ENCODE measurements around the gene ARHGAP26. TPM values are rescaled to one million over a fixed set of nuclear protein-coding genes. Genes with fewer than 3 reads are reported as not detected.
A peak's percentile ranks its signal among the peaks of the same experiment; 100 is the strongest.
"Not testable (repeated sequence)": the region's sequence is repeated elsewhere in the genome, so short reads cannot be mapped to it uniquely, and the experiment has no call there.

The ARHGAP26 gene
- polyA plus RNA-seq, 1 donor (not counting 4 experiments of a cell fraction or from before 2014, with no cell fraction given) = 3.9 TPM

- H3K4me1 ChIP-seq (ENCODE audit: control insufficient read depth, extremely low read depth, insufficient read depth, low read length); H3K4me2 ChIP-seq (ENCODE audit: control insufficient read depth, extremely low read depth, insufficient read depth, low read depth, low read length); H3K79me2 ChIP-seq (ENCODE audit: control insufficient read depth, insufficient read depth, low read length); H2AFZ ChIP-seq (ENCODE audit: control insufficient read depth, low read length); H3K9me1 ChIP-seq (ENCODE audit: control insufficient read depth, extremely low read depth, insufficient read depth, low read length); H3K27me3 ChIP-seq (ENCODE audit: control insufficient read depth, extremely low read depth, insufficient read depth, low read length); H3K36me3 ChIP-seq (ENCODE audit: control insufficient read depth in 2 of 2, extremely low read depth in 1 of 2, insufficient read depth in 2 of 2, low read length in 2 of 2); H3K9me3 ChIP-seq (ENCODE audit: control insufficient read depth, low read depth, low read length); dilution Hi-C loops (cut with MboI; ENCODE audit: extremely low pct_ligation_motif_present, low sequenced_read_pairs); H3K4me3 ChIP-seq (ENCODE audit: control insufficient read depth in 2 of 3, extremely low read depth in 1 of 3, insufficient read depth in 2 of 3, low read depth in 1 of 3, low read length in 3 of 3); H3K27ac ChIP-seq (ENCODE audit: control insufficient read depth, insufficient read depth, low read length); DNase-seq (ENCODE audit: low read depth, low spot score); FAIRE-seq; H3K9ac ChIP-seq (ENCODE audit: control insufficient read depth, extremely low read depth, insufficient read depth, low read length); H4K20me1 ChIP-seq (ENCODE audit: control insufficient read depth, extremely low read depth, insufficient read depth, low read length): not testable (repeated sequence)
- TF ChIP-seq CTCF (optimal IDR thresholded peaks at IDR 0.05 in 1 of 3, IDR thresholded peaks at IDR 0.05 in 1 of 3, conservative IDR thresholded peaks at IDR 0.05 in 1 of 3; ENCODE audit: extremely low read depth in 1 of 3, insufficient read depth in 2 of 3, low read length in 3 of 3) = peak in 1 of 3 experiments; percentile 15
Observed at GRCh38 chr5:142965258-142966120, 195.3 kb downstream of the ARHGAP26 start.

- FAIRE-seq (no peak), DNase-seq (ENCODE audit: low read depth, low spot score) (no peak)
- Histone ChIP-seq H3K9me3 (ENCODE audit: control insufficient read depth, low read depth, low read length) (no peaks in the 10 kb centered on the region), H3K27ac (ENCODE audit: control insufficient read depth, insufficient read depth, low read length) (no peak overlapping the region), H3K9me1 (ENCODE audit: control insufficient read depth, extremely low read depth, insufficient read depth, low read length) (no peaks in the 10 kb centered on the region), H4K20me1 (ENCODE audit: control insufficient read depth, extremely low read depth, insufficient read depth, low read length) (no peaks in the 10 kb centered on the region), H3K27me3 (ENCODE audit: control insufficient read depth, extremely low read depth, insufficient read depth, low read length) (no peaks in the 10 kb centered on the region), H2AFZ (ENCODE audit: control insufficient read depth, low read length) (no peak overlapping the region), H3K4me1 (ENCODE audit: control insufficient read depth, extremely low read depth, insufficient read depth, low read length) (no peaks in the 10 kb centered on the region), H3K4me2 (ENCODE audit: control insufficient read depth, extremely low read depth, insufficient read depth, low read depth, low read length) (no peak overlapping the region), H3K4me3 (ENCODE audit: control insufficient read depth in 2 of 3, extremely low read depth in 1 of 3, insufficient read depth in 2 of 3, low read depth in 1 of 3, low read length in 3 of 3) (no peak overlapping the region), H3K9ac (ENCODE audit: control insufficient read depth, extremely low read depth, insufficient read depth, low read length) (no peak overlapping the region), H3K79me2 (ENCODE audit: control insufficient read depth, insufficient read depth, low read length) (no peaks in the 10 kb centered on the region), H3K36me3 (ENCODE audit: control insufficient read depth in 2 of 2, extremely low read depth in 1 of 2, insufficient read depth in 2 of 2, low read length in 2 of 2) (no peaks in the 10 kb centered on the region)
- no peak for TF ChIP-seq EZH2 (IDR thresholded peaks at IDR 0.05; ENCODE audit: low read length)
- no peak for TF ChIP-seq CTCF (optimal IDR thresholded peaks at IDR 0.05 in 1 of 3, IDR thresholded peaks at IDR 0.05 in 1 of 3, conservative IDR thresholded peaks at IDR 0.05 in 1 of 3; ENCODE audit: extremely low read depth in 1 of 3, insufficient read depth in 2 of 3, low read length in 3 of 3)
- dilution Hi-C loops (cut with MboI; ENCODE audit: extremely low pct_ligation_motif_present, low sequenced_read_pairs) = no loop called here
Observed at GRCh38 chr5:142966121-142966420, 195.9 kb downstream of the ARHGAP26 start.

Measured in keratinocyte (primary cell).